HCT116 (cell line): Measurements from ENCODE around the gene GOSR1. TPM values are rescaled to one million over a fixed set of nuclear protein-coding genes. Genes with fewer than 3 reads are reported as not detected.

ENCODE experiments used
- ATAC-seq: fragments of 200-7000 bp; cut with Tn5 transposase; 2 replicates; pipeline ENCODE4 v1.9.1; 2020; ENCODE audit warnings: mild to moderate bottlenecking, moderate library complexity
- BruUV-seq: library from RNA; stranded (reverse); fragments of 400-500 nt; replicated peaks from 2 replicates; lab custom pipeline; 2021; lab: Mats Ljungman, UMichigan
- CTCF ChIA-PET: fragments of 300-600 bp; sonication (Branson Sonifier 250); formaldehyde crosslinking; loops from one replicate; lab custom pipeline; 2021; ENCODE audit warnings: antibody characterized with exemption; lab: Charles Lee
- POLR2A ChIA-PET: fragments of 300-600, 350-600 bp; sonication (Branson Sonifier 250); formaldehyde crosslinking; loops from one replicate; lab custom pipeline; 2021; ENCODE audit warnings: antibody characterized with exemption; lab: Charles Lee
- RAD21 ChIA-PET, 2 experiments: fragments of 300-600 bp; sonication (Branson Sonifier 250); formaldehyde crosslinking; loops; one replicate each; lab custom pipeline; 2023; ENCODE audit warnings: low total read pairs in 2 of 2; ENCODE audit not compliant: uncharacterized antibody in 2 of 2, unreplicated experiment in 2 of 2, low non-redundant PET in 1 of 2; lab: Charles Lee
- DNase-seq: peaks from one replicate; pipeline ENCODE4 v3.0.0-alpha.2; 2010; ENCODE audit warnings: low read depth, low spot score
- H2AFZ ChIP-seq: fragments of 200-600 bp; shearing (Covaris generic), sonication (generic); 2 replicates; pipeline ENCODE4 v1.6.1; 2017; ENCODE audit warnings: low read depth, mixed run types, mixed read lengths, antibody characterized with exemption, low read length; ENCODE audit not compliant: poor library complexity, severe bottlenecking
- H3K27ac ChIP-seq: 2 replicates; pipeline ENCODE4 v1.5.1; 2012; ENCODE audit warnings: low read depth, low read length
- H3K27me3 ChIP-seq: fragments of 200-600 bp; sonication (generic); 2 replicates; pipeline ENCODE4 v1.6.1; 2016; ENCODE audit warnings: mixed run types, low read length, mixed read lengths; ENCODE audit not compliant: insufficient read depth
- H3K36me3 ChIP-seq, 2 experiments: fragments of 200-500 bp in 1 of 2; fragments of 200-600 bp in 1 of 2; sonication (Bioruptor generic) in 1 of 2; sonication (generic) in 1 of 2; 2 replicates each; pipeline versions ENCODE4 v1.5.1 to v1.6.1; 2014 to 2016; ENCODE audit warnings: low read length in 2 of 2, inconsistent platforms in 1 of 2, mixed read lengths in 1 of 2, mixed run types in 1 of 2; ENCODE audit not compliant: insufficient read depth in 2 of 2, control insufficient read depth in 1 of 2
- H3K4me1 ChIP-seq, 2 experiments: fragments of 200-600 bp in 1 of 2; sonication (generic) in 1 of 2; 2 replicates each; pipeline versions ENCODE4 v1.5.1 to v1.6.1; 2012 to 2017; ENCODE audit warnings: low read length in 2 of 2, inconsistent platforms in 1 of 2, mild to moderate bottlenecking in 1 of 2, mixed read lengths in 1 of 2, mixed run types in 1 of 2, moderate library complexity in 1 of 2; ENCODE audit not compliant: insufficient read depth in 2 of 2, control insufficient read depth in 1 of 2
- H3K4me2 ChIP-seq: fragments of 200-600 bp; sonication (generic); 2 replicates; pipeline ENCODE4 v1.6.1; 2017; ENCODE audit warnings: mixed run types, low read length, mixed read lengths
- H3K4me3 ChIP-seq, 2 experiments: fragments of 200-600 bp in 1 of 2; sonication (generic) in 1 of 2; replicated peaks in 1 of 2; 2 replicates each; pipeline ENCODE4 v1.5.1; 2011 to 2016; ENCODE audit warnings: low read length in 2 of 2, control low read depth in 1 of 2, low read depth in 1 of 2, mild to moderate bottlenecking in 1 of 2, mixed read lengths in 1 of 2, mixed run types in 1 of 2
- H3K79me2 ChIP-seq: fragments of 200-600 bp; sonication (generic); 2 replicates; pipeline ENCODE4 v1.6.1; 2017; ENCODE audit warnings: mild to moderate bottlenecking, mixed run types, low read length, moderate library complexity, mixed read lengths; ENCODE audit not compliant: insufficient read depth
- H3K9ac ChIP-seq: fragments of 200-600 bp; sonication (generic); 2 replicates; pipeline ENCODE4 v1.6.1; 2016; ENCODE audit warnings: low read length, mixed read lengths
- H3K9me2 ChIP-seq: fragments of 200-600 bp; sonication (generic), shearing (Covaris generic); 2 replicates; pipeline ENCODE4 v1.6.1; 2017; ENCODE audit warnings: mixed run types, mild to moderate bottlenecking, moderate library complexity; ENCODE audit not compliant: insufficient read depth
- H3K9me3 ChIP-seq, 2 experiments: fragments of 200-500 bp in 1 of 2; fragments of 200-600 bp in 1 of 2; sonication (Bioruptor generic) in 1 of 2; sonication (generic) in 1 of 2; 2 replicates each; pipeline ENCODE4 v1.6.1; 2014 to 2017; ENCODE audit warnings: low read length in 2 of 2, mixed read lengths in 2 of 2, inconsistent platforms in 1 of 2, low read depth in 1 of 2, mild to moderate bottlenecking in 1 of 2, mixed run types in 1 of 2, moderate library complexity in 1 of 2; ENCODE audit not compliant: control insufficient read depth in 1 of 2, insufficient read depth in 1 of 2
- H4K20me1 ChIP-seq: fragments of 200-600 bp; sonication (generic), shearing (Covaris generic); 2 replicates; pipeline ENCODE4 v1.6.1; 2017; ENCODE audit warnings: mixed run types, mild to moderate bottlenecking, moderate library complexity; ENCODE audit not compliant: insufficient read depth
- CBX3 ChIP-seq: IDR thresholded peaks from 2 replicates; pipeline ENCODE4 v1.6.1; 2012; ENCODE audit warnings: low read depth
- CEBPB ChIP-seq: IDR thresholded peaks from 2 replicates; pipeline ENCODE4 v1.6.1; 2012; ENCODE audit warnings: low read depth
- EZH2phosphoT487 ChIP-seq: fragments of 200-600 bp; IDR thresholded peaks from 2 replicates; pipeline ENCODE4 v1.6.1; 2018; ENCODE audit warnings: antibody characterized with exemption, borderline replicate concordance
- JUND ChIP-seq: IDR thresholded peaks from 2 replicates; pipeline ENCODE4 v1.6.1; 2012
- SIN3A ChIP-seq: IDR thresholded peaks from 2 replicates; pipeline ENCODE4 v1.6.1; 2012; ENCODE audit warnings: low read depth
- TCF7L2 ChIP-seq: IDR thresholded peaks from 2 replicates; pipeline ENCODE4 v1.7.0; 2011; ENCODE audit warnings: borderline replicate concordance, inconsistent platforms; ENCODE audit not compliant: insufficient read depth, insufficient read length; ENCODE audit errors: extremely low read depth
- YY1 ChIP-seq: IDR thresholded peaks from 2 replicates; pipeline ENCODE4 v1.6.1; 2011; ENCODE audit warnings: low read length, low read depth, moderate library complexity, mild to moderate bottlenecking; ENCODE audit not compliant: insufficient replicate concordance; ENCODE audit errors: extremely low read depth
- ZFX ChIP-seq: fragments of 450-650 bp; IDR thresholded peaks from 2 replicates; pipeline ENCODE4 v1.6.1; 2017
- ZNF274 ChIP-seq: fragments of 200-500 bp; sonication (Bioruptor generic); IDR thresholded peaks from 2 replicates; pipeline ENCODE4 v1.6.1; 2014; ENCODE audit warnings: mild to moderate bottlenecking, low read depth, low read length, inconsistent platforms
- intact Hi-C: fragments of 100-400 bp; cut with micrococcal nuclease; formaldehyde crosslinking; loops from 2 replicates; pipeline ENCODE4 v1.10.0; 2022
- total RNA-seq: library from RNA; stranded (reverse); gene quantifications from one replicate; pipeline ENCODE4 v1.2.1, GENCODE V29; 2021; ENCODE audit not compliant: unreplicated experiment
- TF ChIP-seq, protein P1 (sequence below): IDR thresholded peaks from 2 replicates; pipeline ENCODE4 v1.6.1; 2012
- TF ChIP-seq, protein P2 (sequence below): IDR thresholded peaks from 2 replicates; pipeline ENCODE4 v1.6.1; 2011; ENCODE audit warnings: mild to moderate bottlenecking, low read length, moderate library complexity; ENCODE audit not compliant: insufficient replicate concordance; ENCODE audit errors: extremely low read depth
- TF ChIP-seq, protein P3 (sequence below): IDR thresholded peaks from 2 replicates; pipeline ENCODE4 v1.6.1; 2012

GOSR1 gene
- total RNA-seq, 1 experiment from 2014 or later = 48.8 TPM

DNA sequence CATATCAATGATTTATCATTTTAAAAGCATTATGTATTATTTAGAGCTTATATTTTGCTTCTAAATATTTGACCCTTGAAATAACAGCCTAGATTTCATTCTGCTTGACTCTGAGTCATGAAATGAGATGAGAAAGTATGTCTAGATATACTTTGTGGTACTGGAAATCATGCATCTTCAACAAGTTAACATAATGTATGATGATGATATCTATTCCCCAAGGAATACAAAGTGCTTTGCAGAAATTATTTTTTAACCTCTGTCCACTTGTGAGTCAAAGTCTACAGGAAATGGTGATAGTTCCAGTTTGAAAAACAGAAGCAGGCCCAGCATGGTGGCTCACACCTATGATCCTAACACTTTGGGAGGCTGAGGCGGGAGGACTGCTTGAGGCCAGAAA lies 36.1 kb downstream of the GOSR1 start:
- POLR2A ChIA-PET = no interaction called here
- DNase-seq (no peak), ATAC-seq (no peak)
- CTCF ChIA-PET = no interaction called here
- H3K36me3 ChIP-seq = peaks cover 4 to 10% of the 10 kb centered on the region in 2 experiments; a peak in 2 of 4 replicates
- no peaks in the 10 kb centered on the region for H3K79me2 ChIP-seq
- no TSS peak for BruUV-seq
- H3K27ac ChIP-seq = no peak overlapping the region
- no peaks in the 10 kb centered on the region for H3K27me3 ChIP-seq
- RAD21 ChIA-PET = no interaction called here
- H3K4me1 ChIP-seq = no peaks in the 10 kb centered on the region
- H2AFZ ChIP-seq = no peak overlapping the region
- H3K9ac ChIP-seq = no peak overlapping the region
- H3K4me2 ChIP-seq = no peak overlapping the region
- intact Hi-C loops = no loop called here
- H3K4me3 ChIP-seq = no peak overlapping the region
- H4K20me1 ChIP-seq = 0 out of 2 replicates have a peak, but pooled peaks cover 3% of the 10 kb centered on the region
- H3K9me2 ChIP-seq = no peaks in the 10 kb centered on the region
- no peaks in the 10 kb centered on the region for H3K9me3 ChIP-seq
- TF ChIP-seq YY1 (no peak), CEBPB (no peak), SIN3A (no peak), EZH2phosphoT487 (no peak), TCF7L2 (no peak), ZNF274 (no peak), ZFX (no peak), JUND (no peak), CBX3 (no peak)
- TF ChIP-seq, protein P1, sequence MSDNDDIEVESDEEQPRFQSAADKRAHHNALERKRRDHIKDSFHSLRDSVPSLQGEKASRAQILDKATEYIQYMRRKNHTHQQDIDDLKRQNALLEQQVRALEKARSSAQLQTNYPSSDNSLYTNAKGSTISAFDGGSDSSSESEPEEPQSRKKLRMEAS = no peak
- TF ChIP-seq, protein P2, sequence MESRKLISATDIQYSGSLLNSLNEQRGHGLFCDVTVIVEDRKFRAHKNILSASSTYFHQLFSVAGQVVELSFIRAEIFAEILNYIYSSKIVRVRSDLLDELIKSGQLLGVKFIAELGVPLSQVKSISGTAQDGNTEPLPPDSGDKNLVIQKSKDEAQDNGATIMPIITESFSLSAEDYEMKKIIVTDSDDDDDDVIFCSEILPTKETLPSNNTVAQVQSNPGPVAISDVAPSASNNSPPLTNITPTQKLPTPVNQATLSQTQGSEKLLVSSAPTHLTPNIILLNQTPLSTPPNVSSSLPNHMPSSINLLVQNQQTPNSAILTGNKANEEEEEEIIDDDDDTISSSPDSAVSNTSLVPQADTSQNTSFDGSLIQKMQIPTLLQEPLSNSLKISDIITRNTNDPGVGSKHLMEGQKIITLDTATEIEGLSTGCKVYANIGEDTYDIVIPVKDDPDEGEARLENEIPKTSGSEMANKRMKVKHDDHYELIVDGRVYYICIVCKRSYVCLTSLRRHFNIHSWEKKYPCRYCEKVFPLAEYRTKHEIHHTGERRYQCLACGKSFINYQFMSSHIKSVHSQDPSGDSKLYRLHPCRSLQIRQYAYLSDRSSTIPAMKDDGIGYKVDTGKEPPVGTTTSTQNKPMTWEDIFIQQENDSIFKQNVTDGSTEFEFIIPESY = no peak
- TF ChIP-seq, protein P3, sequence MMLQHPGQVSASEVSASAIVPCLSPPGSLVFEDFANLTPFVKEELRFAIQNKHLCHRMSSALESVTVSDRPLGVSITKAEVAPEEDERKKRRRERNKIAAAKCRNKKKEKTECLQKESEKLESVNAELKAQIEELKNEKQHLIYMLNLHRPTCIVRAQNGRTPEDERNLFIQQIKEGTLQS = no peak
- TF ChIP-seq, all 23 proteins: peak for 0
